CD4-positive, alpha-beta T cell treated with Interleukin-4 for 1 hour (primary cell): ENCODE data around the gene KARS1.

Experiments
- DNase-seq, 2 donors: peaks; one replicate each; pipeline ENCODE4 v3.0.0-alpha.2; 2020 to 2022

The KARS1 gene

GRCh38 chr16:75578725-75579124 lies 68.7 kb downstream of the KARS1 start:
- DNase-seq, result no peak

GRCh38 chr16:75578212-75578611 lies 69.3 kb downstream of the KARS1 start:
- no peak for DNase-seq
